GM19395 (cell line): Measurements from ENCODE around the gene ZP1.

ENCODE experiments used
- ATAC-seq: cut with Tn5 transposase; IDR thresholded peaks from one replicate; pipeline ENCODE4 v1.9.1; 2021; ENCODE audit warnings: mild to moderate bottlenecking, moderate library complexity; ENCODE audit not compliant: unreplicated experiment

The ZP1 gene

DNA sequence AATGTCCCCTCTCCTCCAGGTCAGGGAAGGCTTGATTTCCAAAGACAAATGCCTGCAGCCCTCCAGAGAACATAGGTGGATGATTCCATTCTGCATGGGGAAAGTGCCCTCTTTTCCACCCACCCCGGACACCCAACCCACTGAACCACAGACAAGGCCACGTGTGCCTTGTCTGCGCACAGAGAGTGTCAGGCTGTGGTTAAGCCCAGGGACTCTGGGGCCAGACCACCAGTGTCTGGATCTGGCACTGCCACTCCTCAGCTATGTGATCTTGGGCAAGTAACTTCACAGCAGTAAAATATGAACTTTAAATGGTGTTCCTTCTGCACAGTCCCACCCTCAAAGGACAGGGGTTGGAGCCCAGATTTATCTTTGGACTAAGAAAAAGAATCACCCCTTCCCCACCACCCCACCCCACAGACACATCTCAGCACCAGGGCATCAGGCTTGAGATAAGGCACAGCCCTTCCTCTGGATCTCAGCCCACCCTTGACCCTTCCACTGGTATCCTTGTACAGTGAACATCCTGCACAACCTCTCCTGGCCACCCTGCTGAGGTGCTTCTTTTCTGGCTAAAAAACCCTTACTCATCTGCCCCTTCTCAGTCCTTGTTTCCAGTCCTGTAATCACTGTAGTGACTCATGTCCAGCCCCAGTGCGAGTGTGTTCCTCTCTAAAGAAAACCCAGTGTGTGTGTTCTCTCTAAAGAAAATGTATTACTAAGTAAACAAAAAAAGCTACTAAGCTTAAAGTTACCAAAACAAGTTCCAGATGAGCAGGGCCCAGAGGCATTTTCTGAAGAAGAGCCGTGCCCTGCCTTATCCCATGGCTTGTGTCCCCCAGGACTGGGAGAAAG lies 9.7 kb upstream of the ZP1 start:
- no peak for ATAC-seq

DNA sequence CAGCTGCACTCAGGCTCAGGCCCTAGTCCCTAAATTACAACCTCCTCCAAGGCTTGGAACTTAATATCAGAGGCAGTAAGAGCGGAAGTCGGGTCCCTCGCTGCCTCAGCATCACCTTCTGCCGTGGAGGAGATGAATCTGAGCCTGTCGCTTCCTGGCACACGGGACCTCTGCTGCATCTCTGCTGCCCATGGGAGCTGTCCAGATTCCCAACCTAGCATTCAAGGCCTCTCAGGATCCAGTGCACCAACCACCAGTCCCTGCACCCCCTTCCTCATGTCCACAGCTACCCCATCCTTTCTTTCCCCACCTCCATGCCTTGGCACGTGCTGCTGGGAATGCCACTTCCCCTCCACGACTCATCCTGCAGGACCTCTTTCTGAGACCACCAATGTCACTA lies 9.1 kb upstream of the ZP1 start:
- ATAC-seq, result no peak

DNA sequence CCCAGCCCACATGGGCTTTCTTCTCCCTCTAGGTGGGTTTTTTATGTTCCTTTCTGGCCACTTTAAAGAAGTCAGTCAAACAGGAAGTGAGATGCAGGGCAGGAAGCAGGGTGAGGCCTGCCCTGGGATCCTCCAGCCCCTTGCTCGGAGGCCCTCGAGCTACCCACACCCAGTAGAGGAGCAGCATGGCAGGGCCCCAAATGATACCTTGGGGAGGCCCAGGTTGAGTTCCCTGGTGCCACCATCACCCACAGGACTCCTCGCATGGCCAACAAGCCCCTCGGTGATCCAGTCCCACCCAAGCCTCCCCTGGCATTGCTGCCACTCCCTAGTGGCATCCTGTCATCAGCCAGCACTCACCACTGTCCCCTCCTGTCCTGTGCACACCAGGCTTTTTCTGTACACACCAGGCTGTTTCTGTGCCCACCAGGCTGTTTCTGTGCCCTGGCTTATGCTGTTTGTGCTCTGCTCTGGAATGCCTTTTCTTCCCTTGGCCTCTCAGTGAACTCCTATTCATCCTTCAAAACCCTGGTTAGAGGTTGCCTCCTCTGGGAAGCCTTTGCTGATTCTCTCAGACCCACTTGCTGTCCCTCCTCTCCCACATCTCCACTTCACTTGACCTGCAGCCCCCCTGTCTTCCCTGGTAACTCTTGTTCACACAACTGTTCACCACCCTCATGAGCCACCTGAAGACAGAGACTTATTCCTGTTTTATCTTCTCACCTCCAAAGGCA lies 8.4 kb upstream of the ZP1 start:
- ATAC-seq, result no peak

DNA sequence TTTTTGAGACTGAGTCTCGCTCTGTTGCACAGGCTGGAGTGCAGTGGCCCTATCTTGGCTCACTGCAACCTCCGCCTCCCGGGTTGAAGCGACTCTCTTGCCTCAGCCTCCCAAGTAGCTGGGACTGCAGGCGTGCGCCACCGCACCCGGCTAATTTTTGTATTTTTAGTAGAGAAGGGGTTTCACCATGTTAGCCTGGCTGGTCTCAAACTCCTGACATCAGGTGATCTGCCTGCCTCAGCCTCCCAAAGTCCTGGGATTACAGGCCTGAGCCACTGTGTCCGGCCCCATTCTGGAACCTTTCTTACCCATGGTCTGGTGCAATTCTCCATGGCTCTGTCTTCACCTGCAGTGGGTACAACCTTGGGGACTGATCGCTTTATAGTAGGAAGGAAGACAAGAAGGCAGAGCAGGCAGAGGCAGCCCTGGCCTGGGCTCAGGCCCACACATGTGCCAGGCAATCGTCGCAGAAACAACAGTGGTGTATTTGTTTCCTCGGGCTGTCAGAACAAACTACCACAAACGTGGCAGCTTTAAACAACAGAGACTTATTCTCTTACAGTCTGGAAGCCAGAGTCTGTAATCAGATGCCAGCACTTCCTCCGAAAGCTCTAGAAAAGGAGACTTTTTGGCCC lies 7.6 kb upstream of the ZP1 start:
- ATAC-seq, result no peak

DNA sequence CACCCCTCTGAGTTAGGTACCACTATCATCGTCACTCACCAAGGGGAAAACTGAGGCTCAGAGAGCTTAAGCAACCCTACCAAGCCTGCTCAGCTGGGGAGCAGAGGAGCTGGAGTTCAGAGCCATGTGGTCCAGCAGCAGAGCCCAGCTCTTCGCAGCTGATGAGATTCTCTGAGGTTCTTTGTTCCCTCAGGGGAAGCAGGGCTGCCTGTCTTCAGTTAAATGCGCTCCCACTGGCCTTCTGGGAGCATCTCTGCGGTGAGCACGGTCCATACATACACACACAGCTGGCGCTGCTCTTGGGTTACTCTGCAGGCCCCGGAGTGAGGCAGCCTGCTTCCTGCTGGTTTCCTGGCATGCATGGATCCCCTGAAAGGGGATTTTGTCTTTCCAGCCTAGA lies 6.4 kb upstream of the ZP1 start:
- ATAC-seq, result no peak

DNA sequence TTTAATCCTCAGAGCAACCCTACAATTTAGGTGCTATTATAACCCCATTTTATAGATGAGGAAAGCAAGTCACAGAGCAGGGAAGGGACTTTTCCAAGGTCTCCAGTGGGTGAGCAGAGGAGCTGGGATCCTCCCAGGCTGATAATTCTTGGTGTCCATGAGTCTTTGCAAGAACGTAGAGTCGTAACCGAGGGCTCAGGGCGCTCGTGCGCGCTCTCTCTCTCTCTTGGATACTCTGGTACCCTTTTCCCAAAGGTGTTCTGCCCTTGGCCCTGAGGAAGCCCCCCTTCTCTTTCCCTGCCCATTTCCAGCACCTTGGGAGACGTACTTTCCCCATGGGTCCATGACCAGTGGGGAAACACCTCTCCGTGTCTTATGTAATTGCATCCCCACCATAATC lies 5.2 kb upstream of the ZP1 start:
- no peak for ATAC-seq

DNA sequence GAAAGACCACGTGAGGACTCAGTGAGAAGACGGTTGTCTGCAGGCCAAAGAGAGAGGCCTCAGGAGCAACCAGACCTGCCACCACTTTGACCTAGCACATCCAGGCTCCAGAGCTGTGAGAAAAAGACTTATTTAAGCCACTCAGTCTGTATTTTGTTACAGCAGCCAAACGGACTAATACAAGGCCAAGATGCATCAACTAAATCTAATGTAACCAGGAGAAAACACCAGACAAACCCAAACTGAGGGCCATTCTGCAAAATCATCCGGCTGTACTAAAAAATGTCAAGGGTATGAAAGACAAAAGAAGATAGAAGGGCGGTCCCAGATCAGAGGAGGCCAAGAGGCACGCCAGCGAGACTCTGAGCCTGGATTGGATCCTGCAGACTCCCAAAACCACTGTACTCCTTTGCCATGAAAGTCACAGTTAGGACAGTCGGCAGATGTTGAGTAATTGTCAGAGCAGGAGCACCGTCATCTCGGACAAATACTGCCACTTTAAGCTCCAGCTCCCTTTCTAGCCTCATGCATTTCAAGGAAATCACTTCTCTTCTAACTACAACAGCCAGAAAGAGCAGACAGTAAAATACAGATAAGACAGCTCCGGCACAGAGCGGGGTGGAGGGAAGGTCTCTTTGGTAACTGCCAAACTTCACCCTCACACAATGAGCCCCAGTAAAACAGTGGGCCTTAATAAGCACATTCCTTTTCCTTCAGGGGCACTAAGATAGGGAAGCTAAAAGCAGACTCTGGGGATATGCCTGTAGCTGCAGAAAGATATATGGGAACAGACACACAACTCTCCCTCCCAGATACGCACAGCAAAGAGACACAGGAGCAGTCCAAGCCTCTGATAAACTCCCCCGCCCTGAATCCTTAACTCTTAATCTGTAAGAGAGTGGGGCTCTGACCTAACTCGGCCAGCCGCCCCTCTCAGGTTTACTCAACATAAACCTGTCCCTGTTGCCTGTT lies 3.5 kb upstream of the ZP1 start:
- no peak for ATAC-seq

DNA sequence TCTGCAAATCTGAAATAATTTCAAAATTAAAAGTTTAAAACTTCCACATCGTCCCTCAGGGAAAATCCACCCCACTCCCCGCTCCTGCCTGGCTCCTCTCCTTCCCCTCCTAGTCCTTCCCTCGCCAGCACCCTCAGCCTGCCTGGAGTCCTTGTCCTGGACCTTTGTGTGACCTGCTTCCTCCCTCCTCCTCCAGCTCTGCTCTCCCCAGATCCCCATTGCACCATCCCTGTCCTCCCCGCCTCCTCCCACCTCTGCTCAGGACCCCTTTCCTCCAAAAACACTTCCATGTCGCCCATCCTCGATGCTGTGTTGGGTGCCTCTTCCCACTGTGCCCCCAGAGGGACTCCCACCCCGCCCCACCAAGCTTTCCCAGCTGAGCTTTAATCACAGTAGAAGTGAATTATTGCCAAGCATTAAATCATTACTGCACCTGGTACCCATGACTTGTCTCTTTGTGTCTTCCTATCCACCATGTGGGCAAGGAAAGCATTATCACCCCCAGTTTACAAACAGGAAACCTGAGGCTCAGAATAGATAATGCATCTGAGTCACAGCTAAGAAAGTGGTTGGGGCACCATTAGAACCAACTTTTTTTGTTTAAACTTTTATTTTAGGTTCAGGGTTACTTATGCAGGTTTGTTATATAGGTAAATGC lies 2.4 kb upstream of the ZP1 start:
- no peak for ATAC-seq

DNA sequence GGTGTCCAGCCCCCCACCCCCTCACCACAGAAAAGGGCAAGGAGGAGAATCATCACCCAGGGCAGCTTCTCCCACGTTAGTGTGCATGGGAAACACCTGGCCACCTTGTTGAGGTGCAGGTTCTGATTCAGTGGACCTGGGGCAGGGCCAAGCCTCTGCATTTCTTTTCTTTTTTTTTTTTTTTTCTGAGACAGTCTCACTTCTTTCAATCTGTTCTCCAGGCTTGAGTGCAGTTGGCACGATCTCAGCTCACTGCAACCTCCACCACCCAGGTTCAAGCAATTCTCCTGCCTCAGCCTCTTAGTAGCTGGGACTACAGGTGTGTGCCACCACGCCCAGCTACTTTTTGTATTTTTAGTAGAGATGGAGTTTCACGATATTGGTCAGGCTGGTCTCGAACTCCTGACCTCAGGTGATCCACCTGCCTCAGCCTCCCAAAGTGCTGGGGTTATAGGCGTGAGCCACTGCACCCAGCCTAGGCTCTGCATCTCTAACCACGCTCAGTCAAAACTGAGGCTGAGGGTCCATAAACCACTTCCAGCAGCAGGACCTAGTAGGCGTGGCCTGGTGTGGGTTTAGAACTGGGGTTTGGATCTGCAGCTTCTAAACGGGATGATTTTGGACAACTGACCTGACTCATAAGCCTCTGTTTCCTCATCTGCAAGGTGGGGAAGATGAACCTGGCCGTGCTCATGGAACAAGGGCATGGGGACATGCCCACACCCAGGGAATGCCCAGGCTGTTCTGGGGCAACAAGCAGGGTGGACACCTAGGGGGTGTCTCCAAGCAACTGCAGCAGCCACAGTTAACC lies 734 bp downstream of the ZP1 start:
- no peak for ATAC-seq

DNA sequence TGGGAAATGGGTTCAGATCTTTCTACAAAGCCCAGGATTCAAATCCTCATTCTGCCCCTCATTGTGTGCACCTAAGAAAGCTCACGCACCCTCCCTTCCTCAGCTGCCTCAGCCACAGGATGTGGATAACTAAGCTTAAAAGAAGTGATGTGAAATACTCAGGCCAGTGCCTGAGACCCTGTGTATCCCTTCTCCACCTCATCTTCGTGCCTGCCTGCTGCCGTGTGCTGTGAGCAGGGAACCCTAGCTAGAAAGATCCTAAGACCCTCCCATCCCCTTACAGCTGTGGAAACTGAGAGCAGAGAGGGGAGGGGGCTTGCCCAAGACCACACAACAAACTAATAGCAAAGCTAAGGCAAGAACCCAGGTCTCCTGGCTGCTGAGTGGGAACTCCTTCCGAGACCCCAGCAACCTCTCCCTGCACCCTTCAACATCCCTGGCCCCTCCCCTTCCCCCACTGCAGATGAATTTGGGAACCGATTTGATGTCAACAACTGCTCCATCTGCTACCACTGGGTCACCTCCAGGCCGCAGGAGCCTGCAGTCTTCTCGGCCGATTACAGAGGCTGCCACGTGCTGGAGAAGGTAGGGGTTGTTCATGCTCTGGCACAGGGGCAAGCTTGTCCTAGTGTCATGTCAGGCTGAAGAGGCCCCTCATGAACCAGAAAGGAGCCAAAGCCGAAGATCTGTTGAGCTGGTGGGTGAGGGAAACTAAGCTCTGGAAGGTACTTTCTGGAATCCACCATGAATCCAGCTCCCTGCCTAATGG lies 1.5 kb downstream of the ZP1 start:
- no peak for ATAC-seq

DNA sequence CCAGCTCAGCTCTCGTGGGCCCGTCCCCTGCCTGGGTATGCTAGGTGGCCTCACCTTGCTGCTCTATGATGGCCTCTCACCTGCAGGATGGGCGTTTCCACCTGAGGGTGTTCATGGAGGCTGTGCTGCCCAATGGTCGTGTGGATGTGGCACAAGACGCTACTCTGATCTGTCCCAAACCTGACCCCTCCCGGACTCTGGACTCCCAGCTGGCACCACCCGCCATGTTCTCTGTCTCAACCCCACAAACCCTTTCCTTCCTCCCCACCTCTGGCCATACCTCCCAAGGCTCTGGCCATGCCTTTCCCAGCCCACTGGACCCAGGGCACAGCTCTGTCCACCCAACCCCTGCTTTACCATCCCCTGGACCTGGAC lies 2.1 kb downstream of the ZP1 start:
- ATAC-seq, result no peak

DNA sequence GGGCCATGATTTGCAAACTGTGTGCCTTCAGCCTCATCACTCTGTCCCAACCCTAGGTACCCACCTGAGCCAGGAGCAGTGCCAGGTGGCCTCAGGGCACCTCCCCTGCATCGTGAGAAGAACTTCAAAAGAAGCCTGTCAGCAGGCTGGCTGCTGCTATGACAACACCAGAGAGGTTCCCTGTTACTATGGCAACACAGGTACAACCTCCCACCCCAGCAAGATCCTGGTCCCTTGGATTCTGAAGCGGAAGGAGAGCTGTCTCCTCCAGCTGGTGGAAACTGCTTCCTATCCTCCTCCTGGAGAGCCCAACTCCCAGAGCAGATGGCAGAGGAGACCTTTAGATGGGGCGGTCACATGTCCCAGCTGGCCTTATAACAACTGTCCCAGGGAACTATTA lies 2.9 kb downstream of the ZP1 start:
- no peak for ATAC-seq

DNA sequence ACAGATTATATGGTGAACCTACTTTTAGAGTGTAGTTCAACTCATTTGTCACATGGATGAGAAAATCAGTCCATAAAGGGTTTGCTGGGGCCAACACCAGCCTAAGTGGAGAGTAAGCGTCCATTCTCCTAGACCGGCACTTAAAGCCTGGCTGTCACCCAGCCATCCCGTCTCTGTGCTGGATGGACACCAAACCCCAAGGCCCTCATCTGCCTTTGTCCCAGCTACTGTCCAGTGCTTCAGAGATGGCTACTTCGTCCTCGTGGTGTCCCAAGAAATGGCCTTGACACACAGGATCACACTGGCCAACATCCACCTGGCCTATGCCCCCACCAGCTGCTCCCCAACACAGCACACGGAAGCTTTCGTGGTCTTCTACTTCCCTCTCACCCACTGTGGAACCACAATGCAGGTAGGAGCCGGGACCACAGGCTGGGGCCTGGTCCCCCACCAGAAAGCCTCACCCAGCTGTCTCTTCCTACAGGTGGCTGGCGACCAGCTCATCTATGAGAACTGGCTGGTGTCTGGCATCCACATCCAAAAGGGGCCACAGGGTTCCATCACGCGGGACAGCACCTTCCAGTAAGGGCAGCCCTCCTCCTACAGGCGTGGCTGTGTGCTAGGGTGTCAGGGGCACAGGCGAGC lies 3.5 kb downstream of the ZP1 start:
- no peak for ATAC-seq

DNA sequence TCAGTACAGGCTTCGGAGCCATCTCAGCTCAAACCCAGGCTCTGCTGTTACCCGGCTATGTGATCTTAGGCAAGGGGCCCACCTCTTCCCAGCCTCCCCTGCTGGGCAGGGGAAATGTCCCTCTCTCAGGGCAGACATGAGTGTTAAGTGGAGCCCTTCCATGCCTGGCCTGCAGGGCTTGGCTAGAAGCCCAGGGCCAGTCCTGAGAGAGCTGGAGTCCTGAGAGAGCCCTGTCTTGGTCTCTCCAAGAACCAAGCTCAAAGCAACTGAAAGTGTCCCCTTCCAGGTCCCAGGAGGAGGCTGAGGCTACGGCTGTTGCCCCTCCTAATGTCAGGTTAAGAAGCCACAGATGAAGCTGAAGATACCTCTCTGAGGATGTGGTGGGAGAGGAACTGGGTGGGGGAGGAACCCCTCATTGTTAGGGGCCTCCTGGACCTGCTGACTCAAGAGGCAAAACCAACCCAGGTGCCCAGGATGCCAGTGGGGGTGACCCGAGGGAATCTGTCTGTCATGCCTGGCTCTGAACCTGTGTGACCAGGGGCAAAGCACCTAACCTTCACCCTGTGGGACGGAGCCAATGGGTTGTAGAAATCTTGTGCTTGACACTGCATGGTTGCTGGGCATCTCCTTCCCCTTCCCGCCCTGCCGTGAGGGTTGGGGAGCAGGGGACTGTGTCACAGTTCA lies 4.2 kb downstream of the ZP1 start:
- ATAC-seq, result no peak

DNA sequence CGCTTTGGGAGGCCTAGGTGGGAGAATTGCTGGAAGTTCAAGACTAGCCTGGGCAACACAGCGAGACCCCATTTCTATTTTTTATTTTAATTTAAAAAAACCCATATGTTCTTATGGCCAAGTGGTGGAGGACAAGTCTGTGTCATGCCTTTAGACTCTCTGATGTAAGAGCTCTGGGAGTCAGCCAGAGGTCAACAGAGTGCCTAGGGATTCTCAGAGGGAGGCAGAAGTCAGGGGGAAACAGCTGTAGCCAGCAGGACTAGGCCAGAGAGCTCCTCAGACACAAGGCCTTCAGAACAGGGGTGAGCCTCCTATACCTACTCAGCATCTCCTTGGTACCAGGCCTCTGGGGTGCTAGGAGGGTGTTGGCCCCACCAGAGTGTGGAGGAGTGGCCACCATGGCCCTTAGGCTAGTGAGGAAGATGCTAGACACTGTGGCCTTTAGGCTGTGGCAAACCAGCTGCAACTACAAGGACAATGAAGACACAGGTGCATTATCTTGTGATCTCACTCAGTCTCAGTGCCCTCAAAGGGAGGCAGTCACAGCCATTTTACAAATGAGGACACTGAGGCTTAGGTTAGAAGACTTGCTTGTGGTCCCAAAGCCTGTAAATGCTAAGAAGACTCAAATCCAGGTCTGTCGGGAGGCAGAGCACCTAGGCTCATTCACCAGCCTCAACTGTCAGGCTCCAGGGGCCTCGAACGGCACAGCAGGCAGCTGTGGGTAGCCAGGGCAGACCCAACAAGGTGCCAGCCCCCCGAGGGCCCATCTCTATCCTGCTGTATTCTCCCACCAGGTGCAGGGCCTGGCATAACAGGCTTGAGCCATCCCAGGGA lies 5.0 kb downstream of the ZP1 start:
- no peak for ATAC-seq

DNA sequence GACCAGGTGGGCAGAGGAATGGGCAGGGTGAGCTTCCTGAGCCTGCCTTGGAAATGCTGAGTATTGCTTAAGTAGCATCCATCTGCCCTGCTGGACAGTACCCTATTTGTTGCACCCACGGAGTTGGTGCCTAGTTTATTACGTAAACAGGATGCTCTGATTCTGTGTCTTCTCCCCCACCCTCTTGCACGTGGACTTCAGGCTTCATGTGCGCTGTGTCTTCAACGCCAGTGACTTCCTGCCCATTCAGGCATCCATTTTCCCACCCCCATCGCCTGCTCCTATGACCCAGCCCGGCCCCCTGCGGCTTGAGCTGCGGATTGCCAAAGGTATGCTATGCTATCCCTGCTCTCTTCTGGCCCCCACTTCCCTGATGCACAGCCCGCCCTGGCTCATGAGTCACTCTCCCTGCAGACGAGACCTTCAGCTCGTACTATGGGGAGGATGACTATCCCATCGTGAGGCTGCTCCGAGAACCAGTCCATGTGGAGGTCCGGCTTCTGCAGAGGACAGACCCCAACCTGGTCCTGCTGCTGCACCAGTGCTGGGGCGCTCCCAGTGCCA lies 5.7 kb downstream of the ZP1 start:
- ATAC-seq, result no peak

DNA sequence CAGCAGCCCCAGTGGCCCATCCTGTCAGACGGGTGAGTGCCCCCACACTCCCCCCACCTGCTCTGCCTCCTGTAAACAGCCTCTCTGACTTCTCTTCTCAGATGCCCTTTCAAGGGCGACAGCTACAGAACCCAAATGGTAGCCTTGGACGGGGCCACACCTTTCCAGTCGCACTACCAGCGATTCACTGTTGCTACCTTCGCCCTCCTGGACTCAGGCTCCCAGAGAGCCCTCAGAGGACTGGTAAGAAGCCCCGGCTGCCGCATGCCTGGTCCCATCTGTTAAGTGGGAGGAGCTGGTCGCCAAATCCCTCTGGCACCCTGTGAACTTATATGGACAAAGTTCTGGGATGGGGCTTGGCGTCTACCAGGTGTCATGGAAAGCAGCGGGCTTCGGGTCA lies 6.2 kb downstream of the ZP1 start:
- ATAC-seq, result no peak
